Stimulated activated memory B cell treated with anti-CD40 and anti-IgM and Interleukin-4, amounts not matched to agents 10 μg/mL and 1 μg/mL and 100 μg/mL, for 72 hours (primary cell): Measurements from ENCODE around the gene NAV3.

Experiments used
- ATAC-seq: fragments of 150-1000 bp; cut with Tn5 transposase; 2 replicates; pipeline ENCODE4 v1.10.0; 2021
- H3K27ac Mint-ChIP-seq: one replicate; pipeline ENCODE4 v1.8.0; 2022; ENCODE audit warnings: mild to moderate bottlenecking, mixed read lengths
- H3K27me3 Mint-ChIP-seq: one replicate; pipeline ENCODE4 v1.8.0; 2022; ENCODE audit warnings: mixed read lengths
- H3K36me3 Mint-ChIP-seq: one replicate; pipeline ENCODE4 v1.8.0; 2022; ENCODE audit warnings: mixed read lengths
- H3K4me1 Mint-ChIP-seq: one replicate; pipeline ENCODE4 v1.8.0; 2022; ENCODE audit warnings: mixed read lengths
- H3K4me3 Mint-ChIP-seq: one replicate; pipeline ENCODE4 v1.8.0; 2022; ENCODE audit warnings: mild to moderate bottlenecking, moderate library complexity, mixed read lengths
- H3K9me3 Mint-ChIP-seq: one replicate; pipeline ENCODE4 v1.8.0; 2022; ENCODE audit warnings: mixed read lengths

The NAV3 gene

DNA sequence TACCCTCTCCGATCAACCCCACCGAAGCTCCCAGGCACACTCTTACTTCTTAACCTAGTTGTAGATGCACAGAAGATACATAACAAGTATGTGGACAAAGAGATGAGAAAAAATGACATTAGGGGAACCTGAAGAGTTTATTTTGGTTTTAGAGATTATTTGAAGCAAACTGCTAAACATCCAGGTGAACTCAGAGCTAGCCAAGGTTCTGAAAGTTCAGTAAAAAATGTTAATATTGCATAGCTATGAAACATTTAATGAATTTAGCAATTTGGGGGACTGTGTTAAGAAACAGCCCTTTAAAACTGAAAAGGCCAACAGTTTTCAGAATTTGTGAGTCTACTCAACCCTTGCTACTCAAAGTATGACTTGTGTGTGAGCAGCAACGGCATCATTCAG is 174.4 kb downstream of the NAV3 start:
- no peak for ATAC-seq
- Mint-ChIP-seq H3K36me3 (no peaks in the 10 kb centered on the region), H3K9me3 (no peaks in the 10 kb centered on the region), H3K27me3 (no peaks in the 10 kb centered on the region), H3K4me3 (no peak overlapping the region), H3K4me1 (no peaks in the 10 kb centered on the region), H3K27ac (no peak overlapping the region)

DNA sequence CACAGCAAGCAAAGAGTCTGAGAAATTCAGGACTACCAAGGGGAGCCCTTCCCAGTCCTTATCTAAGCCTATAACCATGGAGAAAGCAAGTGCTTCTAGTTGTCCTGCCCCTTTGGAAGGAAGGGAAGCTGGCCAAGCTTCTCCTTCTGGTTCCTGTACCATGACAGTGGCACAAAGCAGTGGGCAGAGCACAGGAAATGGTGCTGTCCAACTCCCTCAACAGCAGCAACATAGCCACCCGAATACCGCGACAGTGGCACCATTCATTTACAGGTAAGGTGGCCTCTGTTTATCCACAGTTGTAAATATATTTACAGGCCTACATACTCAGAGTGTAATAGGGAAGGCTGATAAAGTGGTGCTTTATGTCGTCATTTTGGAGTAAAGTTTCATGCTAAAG is 176.5 kb downstream of the NAV3 start:
- Mint-ChIP-seq H3K9me3 (peaks cover 3% of the 10 kb centered on the region), H3K27ac (no peak overlapping the region), H3K4me1 (no peaks in the 10 kb centered on the region), H3K36me3 (no peaks in the 10 kb centered on the region), H3K27me3 (no peaks in the 10 kb centered on the region), H3K4me3 (no peak overlapping the region)
- ATAC-seq, result no peak

DNA sequence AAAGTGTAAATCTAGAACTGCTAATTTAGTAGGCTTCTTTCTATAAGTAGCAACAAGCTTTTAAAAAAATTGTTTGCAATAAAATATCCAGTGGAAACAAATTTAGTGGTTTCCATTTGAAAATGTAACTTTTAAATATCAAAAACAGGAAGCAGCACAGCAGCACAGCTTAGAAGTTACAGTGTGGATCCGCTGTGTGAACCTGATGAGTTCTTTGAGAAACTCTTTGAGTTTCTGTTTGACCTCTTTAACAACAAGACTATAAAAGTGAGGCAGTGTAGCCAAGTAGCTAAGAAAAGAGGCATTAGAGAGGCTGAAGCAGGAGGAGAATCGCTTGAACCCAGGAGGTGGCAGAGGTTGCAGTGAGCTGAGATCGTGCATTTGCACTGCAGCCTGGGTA is 178.3 kb downstream of the NAV3 start:
- no peaks in the 10 kb centered on the region for H3K27me3 Mint-ChIP-seq
- H3K36me3 Mint-ChIP-seq, result no peaks in the 10 kb centered on the region
- ATAC-seq, result no peak
- H3K4me1 Mint-ChIP-seq, result no peaks in the 10 kb centered on the region
- H3K4me3 Mint-ChIP-seq, result peak overlapping the region; percentile 54
- peaks cover 6% of the 10 kb centered on the region for H3K9me3 Mint-ChIP-seq
- H3K27ac Mint-ChIP-seq, result no peak overlapping the region

DNA sequence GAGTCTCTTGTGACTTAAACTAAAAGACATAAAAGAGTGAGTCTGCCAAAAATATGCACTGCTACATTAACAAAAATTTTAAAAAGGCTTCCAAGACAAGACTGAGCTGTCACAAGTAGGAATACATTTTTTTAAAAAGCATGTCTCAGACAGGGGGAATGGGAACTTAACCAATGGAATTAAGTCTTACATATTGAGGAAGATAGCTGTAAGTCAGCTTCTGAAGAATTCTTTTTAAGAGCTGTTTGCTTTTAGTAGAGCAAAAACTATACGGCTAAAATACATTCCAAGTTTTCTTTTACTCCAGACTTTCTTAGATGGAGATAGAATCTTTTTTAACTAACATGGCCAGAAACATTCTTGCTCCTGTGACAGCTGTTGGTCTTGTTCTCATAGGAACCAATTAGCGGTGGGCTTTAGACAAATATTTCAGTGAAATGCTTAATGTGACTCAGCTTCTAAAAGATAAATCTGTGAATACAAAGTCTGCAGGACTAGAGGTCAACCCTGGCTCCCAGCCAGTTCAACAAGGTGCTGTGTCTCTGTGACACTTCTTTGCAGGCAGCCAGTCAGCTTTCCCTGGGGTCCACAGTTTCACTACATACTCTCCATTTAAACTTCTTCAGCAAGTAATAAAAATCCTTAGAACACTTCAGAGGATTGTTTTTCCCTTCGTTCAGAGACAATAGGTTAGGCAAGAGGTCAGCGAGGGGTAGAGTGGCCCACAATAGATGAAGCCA is 187.6 kb downstream of the NAV3 start:
- H3K27ac Mint-ChIP-seq, result no peak overlapping the region

DNA sequence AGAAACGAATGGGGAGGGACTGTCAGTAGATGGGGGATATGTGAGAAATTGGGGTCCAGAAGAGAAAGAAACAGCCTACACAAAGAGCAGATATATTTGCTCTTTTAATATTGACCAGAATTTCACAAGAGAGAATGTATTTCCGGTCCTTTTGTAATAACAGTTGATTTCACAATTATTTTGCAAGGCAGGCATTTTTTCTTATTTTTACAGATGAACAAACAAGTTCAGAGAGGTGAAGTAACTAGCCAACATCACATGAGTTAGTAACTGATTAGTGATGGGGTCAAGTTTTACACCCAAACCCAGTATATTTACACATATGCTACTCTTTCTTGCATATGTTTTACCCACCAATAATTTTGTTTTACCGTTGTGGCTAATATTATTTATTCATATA is 188.2 kb downstream of the NAV3 start:
- no peak for ATAC-seq
- H3K4me1 Mint-ChIP-seq, result no peaks in the 10 kb centered on the region
- no peaks in the 10 kb centered on the region for H3K9me3 Mint-ChIP-seq
- no peak overlapping the region for H3K27ac Mint-ChIP-seq
- H3K36me3 Mint-ChIP-seq, result no peaks in the 10 kb centered on the region
- peaks cover 9% of the 10 kb centered on the region for H3K27me3 Mint-ChIP-seq
- no peak overlapping the region for H3K4me3 Mint-ChIP-seq

More for the DNA sequence above, 187.6 kb downstream of the NAV3 start:
- Mint-ChIP-seq H3K4me1 (no peaks in the 10 kb centered on the region), H3K4me3 (no peak overlapping the region), H3K27me3 (peaks cover 9% of the 10 kb centered on the region), H3K36me3 (no peaks in the 10 kb centered on the region), H3K9me3 (no peaks in the 10 kb centered on the region)
- ATAC-seq, result no peak

DNA sequence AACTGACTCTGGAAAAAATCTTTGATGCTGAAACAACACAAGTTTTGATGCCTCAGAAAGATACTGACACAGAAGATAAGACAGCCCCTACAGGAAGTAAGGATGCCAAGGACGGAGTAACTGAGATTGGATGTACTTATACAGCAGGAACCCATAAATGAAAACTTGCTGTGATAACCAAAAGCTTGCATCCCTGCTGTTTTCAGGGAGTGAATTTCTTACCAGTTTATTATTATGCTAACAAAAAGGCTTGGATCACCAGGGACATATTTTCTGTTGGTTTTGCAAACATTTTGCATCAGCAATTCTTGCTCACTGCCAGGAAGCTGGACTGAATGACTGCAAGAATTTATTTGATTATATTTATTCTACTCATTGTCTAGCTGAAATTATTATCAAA is 197.7 kb downstream of the NAV3 start:
- Mint-ChIP-seq H3K4me3 (no peak overlapping the region), H3K27ac (no peak overlapping the region), H3K36me3 (no peaks in the 10 kb centered on the region), H3K4me1 (no peaks in the 10 kb centered on the region), H3K27me3 (no peaks in the 10 kb centered on the region), H3K9me3 (no peaks in the 10 kb centered on the region)
- no peak for ATAC-seq

DNA sequence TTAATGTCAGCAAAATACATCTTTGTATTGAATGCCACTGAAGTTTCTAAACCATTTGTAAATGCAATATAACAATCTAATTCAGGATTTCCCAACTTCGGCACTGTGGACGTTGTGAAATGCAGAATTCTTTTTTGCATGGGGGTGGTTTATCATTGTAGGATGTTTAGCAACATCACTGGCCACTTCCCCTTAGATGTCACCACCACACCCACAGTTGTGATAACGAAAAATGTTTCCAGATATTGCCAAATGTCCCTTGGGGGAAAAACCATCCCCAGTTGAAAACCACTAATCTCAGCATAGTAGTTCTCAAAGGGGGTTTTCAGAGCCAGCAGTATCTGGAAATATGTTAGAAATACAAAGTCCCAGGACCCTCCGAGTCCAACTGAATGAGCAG is 203.3 kb downstream of the NAV3 start:
- peak; percentile 24 for ATAC-seq
- H3K27me3 Mint-ChIP-seq, result no peaks in the 10 kb centered on the region
- no peak overlapping the region for H3K4me3 Mint-ChIP-seq

DNA sequence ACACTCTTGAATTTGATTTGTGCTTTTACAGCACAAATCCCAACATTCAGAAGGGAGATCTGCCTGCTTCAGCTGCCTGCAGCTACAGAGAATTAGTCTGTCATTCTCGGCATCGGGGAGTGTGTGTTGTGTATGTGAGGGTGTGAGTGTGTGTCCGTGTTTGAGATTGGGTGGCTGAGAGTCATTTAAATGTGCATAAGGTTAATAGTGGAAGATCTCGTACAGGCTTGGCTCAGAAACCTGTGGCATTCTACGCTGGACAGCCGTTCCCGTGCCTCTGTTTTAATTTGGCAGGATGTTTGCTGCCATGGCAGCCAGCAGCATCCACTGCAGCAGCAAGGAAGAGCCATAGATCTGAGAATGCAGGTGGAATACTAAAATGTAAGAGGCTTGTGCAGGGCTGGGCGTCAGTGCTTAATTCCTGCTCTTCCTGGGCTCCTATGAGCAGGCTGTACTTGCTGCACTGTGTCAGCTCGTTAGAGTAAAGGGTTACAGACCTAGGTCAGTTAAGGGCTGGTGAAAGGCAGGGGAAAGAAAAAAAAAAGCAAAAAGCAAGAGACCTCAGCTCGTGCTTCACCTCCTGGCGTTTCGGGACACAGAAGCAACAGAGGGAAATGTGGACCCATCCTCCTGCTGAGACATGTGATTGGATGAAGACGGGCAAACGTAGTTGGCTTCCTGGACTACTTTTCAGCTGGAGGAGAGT is 205.4 kb downstream of the NAV3 start:
- Mint-ChIP-seq H3K27me3 (no peaks in the 10 kb centered on the region), H3K9me3 (no peaks in the 10 kb centered on the region), H3K4me1 (no peaks in the 10 kb centered on the region), H3K4me3 (no peak overlapping the region), H3K36me3 (no peaks in the 10 kb centered on the region), H3K27ac (no peak overlapping the region)
- no peak for ATAC-seq

More for the DNA sequence above, 203.3 kb downstream of the NAV3 start:
- H3K27ac Mint-ChIP-seq, result no peak overlapping the region
- no peaks in the 10 kb centered on the region for H3K36me3 Mint-ChIP-seq
- no peaks in the 10 kb centered on the region for H3K9me3 Mint-ChIP-seq
- no peaks in the 10 kb centered on the region for H3K4me1 Mint-ChIP-seq

DNA sequence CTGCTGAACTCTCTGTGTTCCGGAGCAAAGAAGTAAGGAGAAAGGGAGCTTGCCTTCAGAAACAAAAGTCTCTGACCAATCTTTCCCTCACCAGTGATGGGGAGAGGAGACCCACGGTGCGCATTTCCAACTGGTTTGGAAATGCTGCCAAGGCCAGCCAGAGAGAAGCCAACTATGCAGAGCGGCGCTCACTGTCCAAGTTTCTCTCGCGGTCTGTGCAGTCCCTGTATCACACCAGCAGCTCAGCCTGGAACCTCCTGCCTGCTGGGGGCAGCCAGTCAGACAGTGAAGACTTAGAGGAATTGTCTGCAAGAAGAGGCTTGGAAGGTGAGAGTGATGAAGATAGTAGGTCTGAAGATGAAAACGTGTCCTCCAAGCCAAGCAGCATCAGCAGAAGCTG is 206.2 kb downstream of the NAV3 start:
- no peaks in the 10 kb centered on the region for H3K4me1 Mint-ChIP-seq
- peak; percentile 16 for ATAC-seq
- no peaks in the 10 kb centered on the region for H3K36me3 Mint-ChIP-seq
- no peaks in the 10 kb centered on the region for H3K9me3 Mint-ChIP-seq
- H3K4me3 Mint-ChIP-seq, result no peak overlapping the region
- H3K27me3 Mint-ChIP-seq, result no peaks in the 10 kb centered on the region
- no peak overlapping the region for H3K27ac Mint-ChIP-seq

DNA sequence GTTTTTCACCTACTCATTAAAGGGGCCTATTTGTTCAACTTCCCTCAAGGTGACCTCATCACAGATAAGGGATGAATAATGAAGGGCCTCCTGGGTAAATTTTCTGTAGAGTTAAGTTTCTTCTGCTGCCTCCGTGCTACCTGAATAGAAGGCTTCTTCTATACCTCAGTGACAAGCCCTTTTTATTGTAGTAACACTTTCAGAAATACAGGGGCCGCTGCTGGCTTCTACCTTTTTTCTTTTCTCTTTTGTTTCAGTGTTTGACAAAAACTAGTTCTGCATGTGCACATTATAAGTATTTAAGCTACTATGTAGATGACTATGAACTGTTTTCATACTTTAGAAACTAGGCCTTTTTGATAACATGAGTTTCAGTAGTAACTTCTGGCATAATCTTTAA is 207.0 kb downstream of the NAV3 start:
- Mint-ChIP-seq H3K4me1 (no peaks in the 10 kb centered on the region), H3K9me3 (no peaks in the 10 kb centered on the region), H3K27me3 (no peaks in the 10 kb centered on the region), H3K36me3 (no peaks in the 10 kb centered on the region), H3K27ac (no peak overlapping the region), H3K4me3 (no peak overlapping the region)
- ATAC-seq, result no peak

DNA sequence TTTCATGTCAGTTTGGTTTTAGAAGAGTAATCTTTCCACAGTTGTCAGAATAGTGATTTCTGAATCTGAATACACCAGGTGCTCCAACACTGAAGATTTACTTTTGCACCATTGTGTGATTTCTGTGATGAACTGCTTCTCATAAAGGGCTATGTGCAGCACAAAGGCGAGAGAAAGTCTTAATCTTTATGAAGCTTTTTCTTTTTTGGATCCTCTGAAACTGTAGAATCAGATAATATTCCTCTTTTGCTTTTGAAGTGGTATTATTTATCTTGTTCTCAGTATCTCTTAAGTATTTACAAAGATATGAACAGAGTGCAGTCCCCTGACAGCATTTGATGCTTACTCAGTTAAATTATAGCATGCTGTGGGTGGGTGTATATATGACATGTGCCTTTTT is 207.8 kb downstream of the NAV3 start:
- H3K27me3 Mint-ChIP-seq, result no peaks in the 10 kb centered on the region
- no peaks in the 10 kb centered on the region for H3K36me3 Mint-ChIP-seq
- no peak overlapping the region for H3K27ac Mint-ChIP-seq
- no peaks in the 10 kb centered on the region for H3K4me1 Mint-ChIP-seq
- ATAC-seq, result no peak
- H3K9me3 Mint-ChIP-seq, result no peaks in the 10 kb centered on the region
- H3K4me3 Mint-ChIP-seq, result no peak overlapping the region

DNA sequence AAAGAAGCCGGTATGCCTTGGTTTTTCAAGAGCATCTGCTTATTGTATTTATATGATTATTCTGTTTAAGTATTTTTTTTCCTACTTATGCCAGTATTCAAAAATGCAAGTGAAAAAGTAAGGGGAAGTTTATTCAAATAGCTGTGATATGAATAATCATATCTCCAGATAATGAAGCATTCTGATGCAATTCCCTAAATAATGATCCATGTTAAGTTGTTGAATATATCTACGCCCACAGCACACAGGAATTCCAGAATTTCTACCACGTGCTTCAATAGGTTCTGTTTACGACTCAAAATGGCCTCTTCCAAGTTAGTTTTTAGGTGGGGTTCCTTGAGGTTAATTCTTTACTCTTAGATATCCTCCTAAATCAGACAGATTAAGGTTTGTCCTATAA is 208.3 kb downstream of the NAV3 start:
- peaks cover 2% of the 10 kb centered on the region for H3K9me3 Mint-ChIP-seq
- no peak overlapping the region for H3K4me3 Mint-ChIP-seq
- H3K27ac Mint-ChIP-seq, result no peak overlapping the region
- H3K36me3 Mint-ChIP-seq, result no peaks in the 10 kb centered on the region
- H3K27me3 Mint-ChIP-seq, result no peaks in the 10 kb centered on the region
- no peak for ATAC-seq
- no peaks in the 10 kb centered on the region for H3K4me1 Mint-ChIP-seq

DNA sequence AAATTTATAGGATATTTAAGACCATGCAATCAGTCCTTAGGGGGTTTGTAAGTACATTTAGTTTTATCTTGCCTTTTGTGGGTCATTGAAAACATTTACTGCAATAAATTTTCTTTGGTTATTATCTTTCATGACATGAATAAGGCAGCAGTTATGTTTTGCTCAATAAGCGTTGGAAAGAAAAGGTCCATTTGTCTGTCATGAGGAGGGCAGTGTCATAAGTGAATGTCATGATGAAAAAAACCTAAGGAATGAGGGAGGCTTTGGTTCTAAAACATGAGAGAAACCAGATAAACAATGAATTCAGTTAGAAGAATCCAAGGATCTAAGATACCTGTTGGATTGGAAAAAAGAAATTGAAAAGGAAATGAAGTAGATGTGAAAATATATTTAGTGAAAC is 209.4 kb downstream of the NAV3 start:
- Mint-ChIP-seq H3K9me3 (peaks cover 10% of the 10 kb centered on the region), H3K27me3 (no peaks in the 10 kb centered on the region), H3K4me1 (no peaks in the 10 kb centered on the region), H3K36me3 (no peaks in the 10 kb centered on the region), H3K4me3 (no peak overlapping the region), H3K27ac (no peak overlapping the region)
- ATAC-seq, result no peak

DNA sequence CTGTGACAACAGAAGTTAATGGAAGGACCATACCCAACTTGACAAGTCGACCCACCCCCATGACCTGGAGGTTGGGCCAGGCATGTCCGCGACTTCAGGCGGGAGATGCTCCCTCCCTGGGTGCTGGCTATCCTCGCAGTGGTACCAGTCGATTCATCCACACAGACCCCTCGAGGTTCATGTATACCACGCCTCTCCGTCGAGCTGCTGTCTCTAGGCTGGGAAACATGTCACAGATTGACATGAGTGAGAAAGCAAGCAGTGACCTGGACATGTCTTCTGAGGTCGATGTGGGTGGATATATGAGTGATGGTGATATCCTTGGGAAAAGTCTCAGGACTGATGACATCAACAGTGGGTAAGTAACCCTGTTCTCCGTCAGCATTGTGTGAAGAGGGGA is 220.1 kb downstream of the NAV3 start:
- no peak for ATAC-seq
- Mint-ChIP-seq H3K27ac (no peak overlapping the region), H3K4me3 (no peak overlapping the region), H3K27me3 (no peaks in the 10 kb centered on the region), H3K4me1 (no peaks in the 10 kb centered on the region), H3K36me3 (peaks cover 6% of the 10 kb centered on the region), H3K9me3 (peaks cover 9% of the 10 kb centered on the region)

DNA sequence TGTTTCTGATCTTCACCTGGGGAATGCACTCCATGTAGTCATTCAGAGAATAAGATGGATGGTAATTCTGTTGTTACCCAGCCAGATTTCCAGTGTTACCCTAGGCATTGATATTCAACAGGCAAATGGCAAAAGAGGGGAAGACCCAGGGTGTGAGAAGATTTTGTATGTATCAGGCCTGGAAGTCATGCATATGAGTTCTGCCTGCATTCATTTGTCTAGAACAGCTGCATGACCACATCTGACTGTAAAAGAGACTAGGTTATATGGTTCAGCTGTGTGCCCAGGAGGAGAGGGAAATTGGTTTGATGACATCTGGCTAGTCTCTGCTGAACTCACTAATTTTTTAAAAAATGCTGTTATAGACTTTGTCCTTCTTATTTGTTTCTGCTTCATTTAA is 224.9 kb downstream of the NAV3 start:
- Mint-ChIP-seq H3K9me3 (no peaks in the 10 kb centered on the region), H3K4me1 (no peaks in the 10 kb centered on the region), H3K4me3 (no peak overlapping the region), H3K27ac (no peak overlapping the region), H3K27me3 (no peaks in the 10 kb centered on the region), H3K36me3 (no peaks in the 10 kb centered on the region)
- no peak for ATAC-seq

DNA sequence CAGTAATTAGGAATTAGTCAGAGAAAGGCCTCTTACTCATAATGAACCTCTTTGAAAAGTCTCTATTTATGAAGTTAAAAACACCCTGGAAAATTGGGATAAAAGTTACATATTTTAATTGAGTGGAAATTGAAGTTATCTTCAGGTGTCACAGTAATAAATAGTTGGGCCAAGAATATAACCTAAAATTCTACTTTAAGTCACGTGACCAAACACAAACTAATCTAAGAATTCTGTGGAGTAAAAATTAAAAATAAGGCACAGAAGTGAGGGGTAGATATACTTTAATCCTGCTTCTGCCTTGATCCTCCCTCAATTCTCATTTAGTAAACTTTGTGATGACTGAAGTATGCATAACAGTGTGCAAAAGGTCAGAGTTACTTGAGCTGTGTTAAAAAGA is 226.4 kb downstream of the NAV3 start:
- Mint-ChIP-seq H3K27me3 (no peaks in the 10 kb centered on the region), H3K27ac (no peak overlapping the region), H3K36me3 (no peaks in the 10 kb centered on the region), H3K4me3 (no peak overlapping the region), H3K9me3 (no peaks in the 10 kb centered on the region), H3K4me1 (no peaks in the 10 kb centered on the region)
- no peak for ATAC-seq
